HL-60 (cell line): ENCODE measurements around the gene RPE65.

Experiments used
- DNase-seq, 2 experiments: peaks; one replicate each; pipeline ENCODE4 v3.0.0-alpha.2; 2010 to 2020; ENCODE audit warnings: low read depth in 1 of 2, low spot score in 1 of 2
- H3K27ac ChIP-seq: fragments of 250-450 bp; sonication (Bioruptor Pico); replicated peaks from 2 replicates; pipeline ENCODE4 v1.5.1; 2020; ENCODE audit warnings: mild to moderate bottlenecking, moderate library complexity
- H3K27me3 ChIP-seq: fragments of 250-450 bp; sonication (Bioruptor Pico); 2 replicates; pipeline ENCODE4 v1.5.1; 2021; ENCODE audit warnings: mild to moderate bottlenecking, moderate library complexity; ENCODE audit not compliant: insufficient read depth, poor library complexity, severe bottlenecking
- H3K4me3 ChIP-seq: replicated peaks from 2 replicates; pipeline ENCODE4 v1.5.1; 2011; ENCODE audit warnings: mild to moderate bottlenecking, control low read depth, low read length; ENCODE audit not compliant: insufficient read depth
- CTCF ChIP-seq: IDR thresholded peaks from one replicate; pipeline ENCODE4 v1.5.1; 2011; ENCODE audit warnings: low read length, control low read depth, inconsistent platforms; ENCODE audit not compliant: insufficient read depth
- GABPA ChIP-seq: IDR thresholded peaks from 2 replicates; pipeline ENCODE4 v1.6.1; 2012; ENCODE audit warnings: low read depth
- POLR2AphosphoS5 ChIP-seq: IDR thresholded peaks from 2 replicates; pipeline ENCODE4 v1.6.1; 2012; ENCODE audit warnings: low read depth
- REST ChIP-seq: IDR thresholded peaks from 2 replicates; pipeline ENCODE4 v1.6.1; 2012; ENCODE audit warnings: low read depth; ENCODE audit not compliant: insufficient replicate concordance
- SPI1 ChIP-seq: IDR thresholded peaks from 2 replicates; pipeline ENCODE4 v1.6.1; 2012; ENCODE audit warnings: low read depth, mild to moderate bottlenecking, borderline replicate concordance

Gene RPE65

GRCh38 chr1:68459796-68460195, 10.0 kb upstream of the RPE65 start:
- TF ChIP-seq POLR2AphosphoS5 (no peak), CTCF (no peak), SPI1 (no peak), REST (no peak), GABPA (no peak)
- no peak overlapping the region for H3K27ac ChIP-seq
- H3K27me3 ChIP-seq: peaks cover 7% of the 10 kb centered on the region
- no peak for DNase-seq
- no peak overlapping the region for H3K4me3 ChIP-seq

- no peak overlapping the region for H3K4me3 ChIP-seq
- TF ChIP-seq SPI1: no peak
- no peak for TF ChIP-seq GABPA
- no peak for TF ChIP-seq CTCF
- no peak for TF ChIP-seq REST
- no peak for TF ChIP-seq POLR2AphosphoS5
- no peak overlapping the region for H3K27ac ChIP-seq
- DNase-seq: no peak
- H3K27me3 ChIP-seq: peaks cover 7% of the 10 kb centered on the region
Observed at GRCh38 chr1:68459091-68459490, 9.3 kb upstream of the RPE65 start.

- DNase-seq: no peak
- Histone ChIP-seq H3K27ac (no peak overlapping the region), H3K4me3 (no peak overlapping the region), H3K27me3 (peaks cover 7% of the 10 kb centered on the region)
- TF ChIP-seq SPI1 (no peak), GABPA (no peak), CTCF (no peak), POLR2AphosphoS5 (no peak), REST (no peak)
Observed at GRCh38 chr1:68456202-68456601, 6.4 kb upstream of the RPE65 start.
